ENCODE results near the gene TNK1. TPM values are rescaled to one million over a fixed set of nuclear protein-coding genes. Genes with fewer than 3 reads are reported as not detected.
"Not testable (repeated sequence)": the region's sequence is repeated elsewhere in the genome, so short reads cannot be mapped to it uniquely, and the experiment has no call there.

TNK1 gene
- total RNA-seq, 1 donor from 2014 or later, result 6.1 TPM

- no peak for ATAC-seq
Measured at GRCh38 chr17:7355573-7355972, 25.3 kb upstream of the TNK1 start.

- peak; percentile 27 for ATAC-seq
Measured at GRCh38 chr17:7356072-7356549, 24.8 kb upstream of the TNK1 start.

- ATAC-seq, result no peak
Measured at GRCh38 chr17:7356756-7357155, 24.1 kb upstream of the TNK1 start.

GRCh38 chr17:7357381-7357780 is 23.5 kb upstream of the TNK1 start:
- no peak for ATAC-seq

- ATAC-seq, result peak; percentile 20
Measured at GRCh38 chr17:7361906-7362305, 19.0 kb upstream of the TNK1 start.

- ATAC-seq, result peak; percentile 42
Measured at GRCh38 chr17:7363311-7363710, 17.6 kb upstream of the TNK1 start.

GRCh38 chr17:7365963-7366362 is 14.9 kb upstream of the TNK1 start:
- not testable (repeated sequence) for ATAC-seq

- ATAC-seq, result no peak
Measured at GRCh38 chr17:7367083-7367482, 13.8 kb upstream of the TNK1 start.

GRCh38 chr17:7367918-7368598 is 12.8 kb upstream of the TNK1 start:
- ATAC-seq, result no peak

GRCh38 chr17:7368599-7368994 is 12.3 kb upstream of the TNK1 start:
- ATAC-seq, result not testable (repeated sequence)

GRCh38 chr17:7369825-7370224 is 11.1 kb upstream of the TNK1 start:
- ATAC-seq, result no peak

- no peak for ATAC-seq
Measured at GRCh38 chr17:7370853-7371252, 10.0 kb upstream of the TNK1 start.

GRCh38 chr17:7374353-7374752 is 6.5 kb upstream of the TNK1 start:
- ATAC-seq, result no peak

GRCh38 chr17:7379134-7379533 is 1.8 kb upstream of the TNK1 start:
- ATAC-seq, result no peak

- peak; percentile 27 for ATAC-seq
Measured at GRCh38 chr17:7380321-7380720, 568 bp upstream of the TNK1 start.

- ATAC-seq, result no peak
Measured at GRCh38 chr17:7382901-7383300, 2.0 kb downstream of the TNK1 start.

- ATAC-seq, result no peak
Measured at GRCh38 chr17:7383371-7383741, 2.5 kb downstream of the TNK1 start.

- peak; percentile 31 for ATAC-seq
Measured at GRCh38 chr17:7383742-7384488, 3.0 kb downstream of the TNK1 start.

- ATAC-seq, result no peak
Measured at GRCh38 chr17:7384489-7385081, 3.7 kb downstream of the TNK1 start.

GRCh38 chr17:7388856-7389255 is 8.0 kb downstream of the TNK1 start:
- no peak for ATAC-seq

GRCh38 chr17:7389924-7390910 is 9.3 kb downstream of the TNK1 start:
- ATAC-seq, result no peak

GRCh38 chr17:7391307-7391706 is 10.4 kb downstream of the TNK1 start:
- no peak for ATAC-seq

Measured in esophagus mucosa (tissue), 1 donor.